ENCODE data around the gene SLC28A1. TPM values are rescaled to one million over a fixed set of nuclear protein-coding genes. Genes with fewer than 3 reads are reported as not detected.

SLC28A1 gene
- total RNA-seq, 4 donors from 2014 or later = 0.47 TPM; not detected in 3

DNA sequence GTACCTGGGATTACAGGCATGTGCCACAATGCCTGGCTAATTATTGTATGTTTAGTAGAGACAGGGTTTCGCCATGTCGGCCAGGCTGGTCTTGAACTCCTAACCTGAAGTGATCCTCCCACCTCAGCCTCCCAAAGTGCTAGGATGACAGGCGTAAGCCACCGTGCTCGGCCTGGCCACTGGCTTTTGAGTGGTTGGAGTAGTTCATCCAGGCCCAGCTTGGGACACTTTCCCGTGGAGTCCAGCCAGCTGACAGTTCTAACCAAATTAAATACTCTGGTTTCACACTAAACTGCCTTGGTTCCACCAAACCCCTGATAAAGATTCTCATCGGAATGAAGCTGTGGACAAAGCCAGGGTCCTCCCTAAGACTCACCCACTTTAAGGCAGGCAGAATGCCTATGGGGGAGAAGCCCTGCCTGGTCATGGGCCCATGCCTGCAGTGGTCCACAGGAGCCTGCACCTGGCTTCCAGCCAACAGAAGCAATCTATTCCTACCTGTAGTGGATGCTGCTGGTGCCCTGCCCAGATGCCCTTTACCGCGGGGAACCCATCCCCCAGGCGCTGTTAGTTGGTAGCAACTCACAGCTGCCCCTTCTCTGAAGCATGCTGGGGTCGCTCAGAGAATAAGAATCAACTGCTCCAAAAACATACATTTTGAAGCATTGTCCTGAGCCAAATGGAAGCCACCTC, 5.2 kb upstream of the SLC28A1 start:
- Histone ChIP-seq H3K36me3 (no peaks in the 10 kb centered on the region), H3K27me3 (no peaks in the 10 kb centered on the region), H3K4me3 (no peak overlapping the region), H3K27ac (no peak overlapping the region), H3K4me1 (peaks cover 3 to 14% of the 10 kb centered on the region in 2 donors), H3K9me3 (no peaks in the 10 kb centered on the region)
- no peak for TF ChIP-seq POLR2A (IDR thresholded peaks at IDR 0.05)
- TF ChIP-seq, protein P1, sequence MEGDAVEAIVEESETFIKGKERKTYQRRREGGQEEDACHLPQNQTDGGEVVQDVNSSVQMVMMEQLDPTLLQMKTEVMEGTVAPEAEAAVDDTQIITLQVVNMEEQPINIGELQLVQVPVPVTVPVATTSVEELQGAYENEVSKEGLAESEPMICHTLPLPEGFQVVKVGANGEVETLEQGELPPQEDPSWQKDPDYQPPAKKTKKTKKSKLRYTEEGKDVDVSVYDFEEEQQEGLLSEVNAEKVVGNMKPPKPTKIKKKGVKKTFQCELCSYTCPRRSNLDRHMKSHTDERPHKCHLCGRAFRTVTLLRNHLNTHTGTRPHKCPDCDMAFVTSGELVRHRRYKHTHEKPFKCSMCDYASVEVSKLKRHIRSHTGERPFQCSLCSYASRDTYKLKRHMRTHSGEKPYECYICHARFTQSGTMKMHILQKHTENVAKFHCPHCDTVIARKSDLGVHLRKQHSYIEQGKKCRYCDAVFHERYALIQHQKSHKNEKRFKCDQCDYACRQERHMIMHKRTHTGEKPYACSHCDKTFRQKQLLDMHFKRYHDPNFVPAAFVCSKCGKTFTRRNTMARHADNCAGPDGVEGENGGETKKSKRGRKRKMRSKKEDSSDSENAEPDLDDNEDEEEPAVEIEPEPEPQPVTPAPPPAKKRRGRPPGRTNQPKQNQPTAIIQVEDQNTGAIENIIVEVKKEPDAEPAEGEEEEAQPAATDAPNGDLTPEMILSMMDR (IDR thresholded peaks at IDR 0.05 in 4 of 5, conservative IDR thresholded peaks at IDR 0.05 in 1 of 5) = no peak
- DNase-seq (no peak), ATAC-seq (no peak)
- in situ Hi-C loops (cut with MboI; ENCODE audit: low sequenced_read_pairs in 4 of 4) (loop anchor here in 2 of 4 donors (5.0 to 10.0 kb wide), 2 partner anchors 46 to 52 kb away; no protein-coding TSS in a partner anchor), intact Hi-C loops (cut with DNase I; ENCODE audit: low total_unique reads) (loop anchor here (5.0 kb wide), 1 partner anchor 48 kb away; no protein-coding TSS in a partner anchor)

DNA sequence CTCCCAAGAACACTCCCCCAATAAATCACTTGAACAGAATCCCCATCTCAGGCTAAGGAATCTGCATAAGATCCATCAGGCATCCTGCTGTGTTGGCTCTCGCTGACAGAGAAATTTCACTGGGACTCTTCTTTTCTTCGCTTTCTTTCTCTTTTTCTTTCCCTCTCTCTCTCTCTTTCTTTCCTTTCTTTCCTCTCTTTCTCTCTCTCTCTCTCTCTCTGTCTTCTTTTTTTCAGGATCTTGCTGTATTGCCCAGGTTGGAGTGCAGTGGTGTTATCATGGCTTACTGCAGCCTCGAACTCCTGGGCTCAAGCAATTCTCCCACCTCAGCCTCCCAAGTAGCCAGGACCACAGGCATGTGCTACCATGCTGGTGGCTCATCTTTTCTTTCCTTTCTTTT, 4.5 kb upstream of the SLC28A1 start:
- intact Hi-C loops (cut with DNase I; ENCODE audit: low total_unique reads) = no loop called here
- no peak for ATAC-seq
- Histone ChIP-seq H3K4me1 (peaks cover 0 to 13% of the 10 kb centered on the region in 2 donors), H3K36me3 (no peaks in the 10 kb centered on the region), H3K27ac (no peak overlapping the region), H3K9me3 (no peaks in the 10 kb centered on the region), H3K27me3 (no peaks in the 10 kb centered on the region), H3K4me3 (no peak overlapping the region)
- in situ Hi-C loops (cut with MboI; ENCODE audit: low sequenced_read_pairs in 4 of 4) = no loop called here
- TF ChIP-seq POLR2A (IDR thresholded peaks at IDR 0.05) = no peak
- TF ChIP-seq, protein P1 (IDR thresholded peaks at IDR 0.05 in 4 of 5, conservative IDR thresholded peaks at IDR 0.05 in 1 of 5) = no peak
- DNase-seq = no peak

DNA sequence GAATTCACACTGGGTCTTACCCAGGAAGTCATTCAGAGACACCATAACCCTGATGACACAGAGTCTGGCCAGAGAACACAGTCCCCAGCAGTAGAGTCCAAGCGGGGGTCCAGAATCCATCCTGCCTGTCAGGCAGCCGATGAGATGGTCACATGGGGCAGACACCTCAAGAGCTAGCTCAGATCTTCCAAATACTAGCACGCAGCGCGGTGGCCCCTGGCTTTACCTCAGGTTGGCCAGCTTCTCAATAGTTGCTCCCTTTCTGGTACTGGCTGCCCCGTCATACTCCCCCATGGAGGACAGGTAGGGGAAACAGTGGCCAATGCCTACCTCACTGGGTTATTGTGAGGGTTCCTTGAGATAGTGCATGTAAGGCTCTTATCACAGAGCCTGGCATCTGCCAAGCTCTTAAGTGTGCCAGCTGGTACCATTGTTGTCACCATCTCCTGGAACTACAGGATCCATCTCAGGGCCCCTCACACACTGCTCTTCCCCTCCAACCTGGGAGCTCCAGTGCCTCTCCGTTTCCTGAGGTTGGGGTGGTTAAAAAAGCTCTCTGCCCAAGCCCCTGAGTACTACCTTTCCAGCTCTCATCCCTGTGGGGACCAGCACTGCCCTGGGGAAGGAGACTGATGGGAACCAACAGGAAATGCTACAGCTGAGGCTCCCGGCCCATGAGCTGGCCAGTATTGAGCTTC, 3.5 kb upstream of the SLC28A1 start:
- TF ChIP-seq, protein P1 (IDR thresholded peaks at IDR 0.05 in 4 of 5, conservative IDR thresholded peaks at IDR 0.05 in 1 of 5) = no peak
- no peak for TF ChIP-seq POLR2A (IDR thresholded peaks at IDR 0.05)
- Histone ChIP-seq H3K9me3 (no peaks in the 10 kb centered on the region), H3K27me3 (no peaks in the 10 kb centered on the region), H3K36me3 (no peaks in the 10 kb centered on the region), H3K27ac (no peak overlapping the region), H3K4me1 (peaks cover 0 to 8% of the 10 kb centered on the region in 2 donors), H3K4me3 (no peak overlapping the region)
- in situ Hi-C loops (cut with MboI; ENCODE audit: low sequenced_read_pairs in 4 of 4) = no loop called here
- ATAC-seq (no peak), DNase-seq (no peak)
- intact Hi-C loops (cut with DNase I; ENCODE audit: low total_unique reads) = no loop called here

DNA sequence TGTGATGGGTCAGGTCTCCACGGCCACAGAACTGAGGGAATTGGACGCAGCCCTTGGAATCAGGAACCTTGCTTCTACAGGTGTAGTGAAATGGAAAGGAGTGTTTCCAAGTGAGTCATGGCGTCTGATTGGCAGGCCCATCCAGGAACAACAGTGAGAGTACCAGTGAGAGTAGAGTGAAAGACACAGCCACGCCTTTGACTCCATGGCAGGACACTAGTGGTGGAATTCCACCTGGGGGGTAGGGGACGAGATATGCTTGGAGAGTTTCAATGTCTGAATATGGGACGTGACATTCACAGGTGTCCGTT, 3.0 kb upstream of the SLC28A1 start:
- in situ Hi-C loops (cut with MboI; ENCODE audit: low sequenced_read_pairs in 4 of 4) (no loop called here), intact Hi-C loops (cut with DNase I; ENCODE audit: low total_unique reads) (no loop called here)
- no peaks in the 10 kb centered on the region for H3K36me3 ChIP-seq
- TF ChIP-seq, protein P1 (IDR thresholded peaks at IDR 0.05 in 4 of 5, conservative IDR thresholded peaks at IDR 0.05 in 1 of 5) = no peak
- TF ChIP-seq POLR2A (IDR thresholded peaks at IDR 0.05) = no peak
- DNase-seq = no peak
- no peaks in the 10 kb centered on the region for H3K9me3 ChIP-seq
- H3K27ac ChIP-seq = no peak overlapping the region
- no peak for ATAC-seq
- H3K27me3 ChIP-seq = no peaks in the 10 kb centered on the region
- no peak overlapping the region for H3K4me3 ChIP-seq
- peaks cover 0 to 8% of the 10 kb centered on the region in 2 donors for H3K4me1 ChIP-seq

Measured in gastrocnemius medialis (tissue), 4 donors.